ENCODE measurements around the gene PPARA.

GRCh38 chr22:46135611-46136485, 14.5 kb upstream of the PPARA start:
- TF ChIP-seq EZH2phosphoT487 (IDR thresholded peaks at IDR 0.05; ENCODE audit: insufficient read depth, low read depth), result no peak
- TF ChIP-seq EZH2 (IDR thresholded peaks at IDR 0.05; ENCODE audit: insufficient read depth, poor library complexity, severe bottlenecking), result no peak

Data from GM23248 (cell line).